Thyroid gland (tissue), 4 donors: ENCODE results near the gene ZNF668. TPM values are rescaled to one million over a fixed set of nuclear protein-coding genes. Genes with fewer than 3 reads are reported as not detected.

Source experiments
- DNase-seq, 2 donors: peaks; one replicate each; pipeline ENCODE4 v3.0.0-alpha.2; 2019
- H3K27ac ChIP-seq, 3 donors: fragments of 200-600 bp; sonication (generic); 1 replicate in 2 of 3; 2 replicates in 1 of 3; pipeline ENCODE4 v1.5.1; 2016 to 2019; ENCODE audit warnings: mild to moderate bottlenecking in 1 of 3, moderate library complexity in 1 of 3
- H3K27me3 ChIP-seq: fragments of 200-600 bp; sonication (generic); one replicate; pipeline ENCODE4 v1.5.1; 2019
- H3K36me3 ChIP-seq, 2 donors: fragments of 200-600 bp; sonication (generic); one replicate each; pipeline ENCODE4 v1.5.1; 2016 to 2019
- H3K4me1 ChIP-seq, 2 donors: fragments of 200-600 bp; sonication (generic); one replicate each; pipeline ENCODE4 v1.5.1; 2017 to 2019
- H3K4me3 ChIP-seq, 3 donors: fragments of 200-600 bp; sonication (generic); replicated peaks in 1 of 3; 1 replicate in 2 of 3; 2 replicates in 1 of 3; pipeline ENCODE4 v1.5.1; 2016; ENCODE audit warnings: mild to moderate bottlenecking in 1 of 3
- H3K9me3 ChIP-seq: fragments of 200-600 bp; sonication (generic); one replicate; pipeline ENCODE4 v1.5.1; 2017
- POLR2A ChIP-seq, 2 donors: fragments of 450-650 bp; IDR thresholded peaks; one replicate each; pipeline ENCODE4 v1.6.1; 2017; ENCODE audit warnings: antibody characterized with exemption in 2 of 2, mild to moderate bottlenecking in 2 of 2, moderate library complexity in 1 of 2
- WGBS, 2 donors: methylation state at CpG; one replicate each; pipeline ENCODE4 v1.1.5; 2017; 5-methylcytosine and 5-hydroxymethylcytosine counted together
- intact Hi-C: fragments of 100-400 bp; cut with DNase I; formaldehyde crosslinking; loops from one replicate; pipeline ENCODE4 v1.15.1; 2023
- total RNA-seq, 4 donors: library from RNA; depleted of rRNA; stranded (reverse); fragments of >200 nt; gene quantifications; one replicate each; pipeline ENCODE4 v1.2.3, GENCODE V29; 2016
- TF ChIP-seq, protein P1 (sequence below), 6 experiments: fragments of 200-600 bp in 3 of 6; fragments of 450-650 bp in 3 of 6; sonication (generic) in 3 of 6; IDR thresholded peaks; one replicate each; pipeline ENCODE4 v1.5.1; 2016 to 2019; ENCODE audit warnings: antibody characterized with exemption in 6 of 6, mild to moderate bottlenecking in 2 of 6, inconsistent platforms in 1 of 6, moderate library complexity in 1 of 6

Gene ZNF668
- total RNA-seq, 4 donors from 2014 or later = 9.0 to 15.2 (median 11.9) TPM

DNA sequence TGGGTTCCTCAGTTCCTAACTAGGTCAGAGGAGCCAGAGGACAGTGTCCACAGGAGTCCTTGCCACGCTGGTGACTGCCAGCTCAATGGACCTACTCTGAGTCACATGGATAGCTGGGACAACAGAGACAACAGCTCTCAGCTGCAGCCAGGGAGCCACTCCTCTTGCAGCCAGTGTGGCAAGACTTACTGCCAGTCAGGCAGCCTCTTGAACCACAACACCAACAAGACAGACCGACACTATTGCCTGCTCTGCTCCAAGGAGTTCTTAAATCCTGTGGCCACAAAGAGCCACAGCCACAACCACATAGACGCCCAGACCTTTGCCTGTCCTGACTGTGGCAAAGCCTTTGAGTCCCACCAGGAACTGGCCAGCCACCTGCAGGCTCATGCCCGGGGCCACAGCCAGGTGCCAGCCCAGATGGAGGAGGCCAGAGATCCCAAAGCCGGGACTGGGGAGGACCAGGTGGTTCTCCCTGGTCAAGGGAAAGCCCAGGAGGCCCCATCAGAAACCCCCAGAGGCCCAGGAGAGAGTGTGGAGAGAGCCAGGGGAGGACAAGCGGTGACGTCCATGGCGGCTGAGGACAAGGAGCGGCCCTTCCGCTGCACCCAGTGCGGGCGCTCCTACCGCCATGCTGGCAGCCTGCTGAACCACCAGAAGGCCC lies 6.8 kb upstream of the ZNF668 start:
- H3K36me3 ChIP-seq = peaks cover 48 to 49% of the 10 kb centered on the region in 2 donors
- no peak overlapping the region for H3K4me3 ChIP-seq
- no peak for DNase-seq
- H3K27ac ChIP-seq = no peak overlapping the region
- no peaks in the 10 kb centered on the region for H3K27me3 ChIP-seq
- TF ChIP-seq POLR2A (IDR thresholded peaks at IDR 0.05) = no peak
- intact Hi-C loops = no loop called here
- no peaks in the 10 kb centered on the region for H3K4me1 ChIP-seq
- WGBS, 2 donors = 84 to 86% methylated on average over 5 to 10 of the region's 13 CpGs
- no peaks in the 10 kb centered on the region for H3K9me3 ChIP-seq

DNA sequence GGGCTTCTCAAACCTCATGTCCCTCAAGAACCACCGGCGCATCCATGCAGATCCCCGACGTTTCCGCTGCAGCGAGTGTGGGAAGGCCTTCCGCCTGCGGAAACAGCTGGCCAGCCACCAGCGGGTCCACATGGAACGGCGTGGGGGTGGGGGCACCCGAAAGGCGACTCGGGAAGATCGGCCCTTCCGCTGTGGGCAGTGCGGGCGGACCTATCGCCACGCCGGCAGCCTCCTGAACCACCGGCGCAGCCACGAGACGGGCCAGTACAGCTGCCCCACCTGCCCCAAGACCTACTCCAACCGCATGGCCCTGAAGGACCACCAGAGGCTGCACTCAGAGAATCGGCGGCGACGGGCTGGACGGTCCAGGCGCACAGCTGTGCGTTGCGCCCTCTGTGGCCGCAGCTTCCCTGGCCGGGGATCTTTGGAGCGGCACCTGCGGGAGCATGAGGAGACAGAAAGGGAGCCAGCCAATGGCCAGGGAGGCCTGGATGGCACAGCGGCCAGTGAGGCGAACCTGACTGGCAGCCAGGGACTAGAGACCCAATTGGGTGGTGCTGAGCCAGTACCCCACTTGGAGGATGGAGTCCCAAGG lies 6.1 kb upstream of the ZNF668 start:
- intact Hi-C loops = no loop called here
- no peak for DNase-seq
- peaks cover 48 to 49% of the 10 kb centered on the region in 2 donors for H3K36me3 ChIP-seq

DNA sequence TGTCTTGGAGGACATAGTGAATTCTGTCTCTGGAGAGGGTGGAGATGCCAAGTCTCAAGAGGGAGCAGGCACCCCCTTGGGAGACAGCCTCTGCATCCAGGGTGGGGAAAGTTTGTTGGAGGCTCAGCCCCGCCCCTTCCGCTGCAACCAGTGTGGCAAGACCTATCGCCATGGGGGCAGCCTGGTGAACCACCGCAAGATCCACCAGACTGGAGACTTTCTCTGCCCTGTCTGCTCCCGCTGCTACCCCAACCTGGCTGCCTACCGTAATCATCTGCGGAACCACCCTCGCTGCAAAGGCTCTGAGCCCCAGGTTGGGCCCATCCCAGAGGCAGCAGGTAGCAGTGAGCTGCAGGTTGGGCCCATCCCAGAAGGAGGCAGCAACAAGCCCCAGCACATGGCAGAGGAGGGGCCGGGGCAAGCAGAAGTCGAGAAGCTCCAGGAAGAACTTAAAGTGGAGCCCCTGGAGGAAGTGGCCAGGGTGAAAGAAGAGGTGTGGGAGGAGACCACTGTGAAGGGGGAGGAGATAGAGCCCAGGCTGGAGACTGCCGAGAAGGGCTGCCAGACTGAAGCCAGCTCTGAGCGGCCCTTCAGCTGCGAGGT lies 5.4 kb upstream of the ZNF668 start:
- TF ChIP-seq POLR2A (IDR thresholded peaks at IDR 0.05) = no peak
- TF ChIP-seq, protein P1, sequence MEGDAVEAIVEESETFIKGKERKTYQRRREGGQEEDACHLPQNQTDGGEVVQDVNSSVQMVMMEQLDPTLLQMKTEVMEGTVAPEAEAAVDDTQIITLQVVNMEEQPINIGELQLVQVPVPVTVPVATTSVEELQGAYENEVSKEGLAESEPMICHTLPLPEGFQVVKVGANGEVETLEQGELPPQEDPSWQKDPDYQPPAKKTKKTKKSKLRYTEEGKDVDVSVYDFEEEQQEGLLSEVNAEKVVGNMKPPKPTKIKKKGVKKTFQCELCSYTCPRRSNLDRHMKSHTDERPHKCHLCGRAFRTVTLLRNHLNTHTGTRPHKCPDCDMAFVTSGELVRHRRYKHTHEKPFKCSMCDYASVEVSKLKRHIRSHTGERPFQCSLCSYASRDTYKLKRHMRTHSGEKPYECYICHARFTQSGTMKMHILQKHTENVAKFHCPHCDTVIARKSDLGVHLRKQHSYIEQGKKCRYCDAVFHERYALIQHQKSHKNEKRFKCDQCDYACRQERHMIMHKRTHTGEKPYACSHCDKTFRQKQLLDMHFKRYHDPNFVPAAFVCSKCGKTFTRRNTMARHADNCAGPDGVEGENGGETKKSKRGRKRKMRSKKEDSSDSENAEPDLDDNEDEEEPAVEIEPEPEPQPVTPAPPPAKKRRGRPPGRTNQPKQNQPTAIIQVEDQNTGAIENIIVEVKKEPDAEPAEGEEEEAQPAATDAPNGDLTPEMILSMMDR (IDR thresholded peaks at IDR 0.05) = no peak
- no peak for DNase-seq
- 82 to 89% methylated on average over 7 to 13 of the region's 13 CpGs for WGBS, 2 donors
- H3K4me3 ChIP-seq = no peak overlapping the region
- H3K27ac ChIP-seq = no peak overlapping the region
- intact Hi-C loops = no loop called here
- peaks cover 48 to 49% of the 10 kb centered on the region in 2 donors for H3K36me3 ChIP-seq
- peaks cover 10 to 11% of the 10 kb centered on the region in 2 donors for H3K4me1 ChIP-seq
- H3K27me3 ChIP-seq = no peaks in the 10 kb centered on the region
- no peaks in the 10 kb centered on the region for H3K9me3 ChIP-seq

More for the DNA sequence above, 6.1 kb upstream of the ZNF668 start:
- H3K27ac ChIP-seq = no peak overlapping the region
- 95% methylated on average over 15 to 40 of the region's 40 CpGs for WGBS, 2 donors
- TF ChIP-seq, protein P1 (IDR thresholded peaks at IDR 0.05) = no peak
- no peak for TF ChIP-seq POLR2A (IDR thresholded peaks at IDR 0.05)
- H3K4me1 ChIP-seq = peaks cover 4 to 6% of the 10 kb centered on the region in 2 donors
- H3K9me3 ChIP-seq = no peaks in the 10 kb centered on the region
- H3K27me3 ChIP-seq = no peaks in the 10 kb centered on the region
- no peak overlapping the region for H3K4me3 ChIP-seq

DNA sequence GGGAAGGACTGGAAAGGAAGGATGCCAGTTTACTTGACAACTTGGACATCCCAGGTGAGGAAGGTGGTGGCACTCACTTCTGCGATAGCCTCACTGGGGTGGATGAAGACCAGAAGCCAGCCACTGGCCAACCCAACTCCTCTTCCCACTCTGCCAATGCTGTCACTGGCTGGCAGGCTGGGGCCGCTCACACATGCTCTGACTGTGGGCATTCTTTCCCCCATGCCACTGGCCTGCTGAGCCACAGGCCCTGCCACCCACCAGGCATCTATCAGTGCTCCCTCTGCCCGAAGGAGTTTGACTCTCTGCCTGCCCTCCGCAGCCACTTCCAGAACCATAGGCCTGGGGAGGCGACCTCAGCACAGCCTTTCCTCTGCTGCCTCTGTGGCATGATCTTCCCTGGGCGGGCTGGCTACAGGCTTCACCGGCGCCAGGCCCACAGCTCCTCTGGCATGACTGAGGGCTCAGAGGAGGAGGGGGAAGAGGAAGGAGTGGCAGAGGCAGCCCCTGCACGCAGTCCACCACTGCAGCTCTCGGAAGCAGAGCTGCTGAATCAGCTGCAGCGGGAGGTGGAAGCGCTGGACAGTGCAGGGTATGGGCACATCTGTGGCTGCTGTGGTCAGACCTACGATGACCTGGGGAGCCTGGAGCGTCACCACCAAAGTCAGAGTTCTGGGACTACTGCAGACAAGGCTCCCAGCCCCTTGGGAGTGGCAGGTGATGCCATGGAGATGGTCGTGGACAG lies 4.7 kb upstream of the ZNF668 start:
- no peak overlapping the region for H3K4me3 ChIP-seq
- peaks cover 48 to 49% of the 10 kb centered on the region in 2 donors for H3K36me3 ChIP-seq
- H3K27ac ChIP-seq = no peak overlapping the region
- H3K4me1 ChIP-seq = peaks cover 10 to 11% of the 10 kb centered on the region in 2 donors
- intact Hi-C loops = no loop called here
- 93 to 100% methylated on average over 7 to 15 of the region's 15 CpGs for WGBS, 2 donors
- H3K9me3 ChIP-seq = no peaks in the 10 kb centered on the region
- no peaks in the 10 kb centered on the region for H3K27me3 ChIP-seq
- no peak for DNase-seq
- TF ChIP-seq, protein P1 (IDR thresholded peaks at IDR 0.05) = no peak
- no peak for TF ChIP-seq POLR2A (IDR thresholded peaks at IDR 0.05)

DNA sequence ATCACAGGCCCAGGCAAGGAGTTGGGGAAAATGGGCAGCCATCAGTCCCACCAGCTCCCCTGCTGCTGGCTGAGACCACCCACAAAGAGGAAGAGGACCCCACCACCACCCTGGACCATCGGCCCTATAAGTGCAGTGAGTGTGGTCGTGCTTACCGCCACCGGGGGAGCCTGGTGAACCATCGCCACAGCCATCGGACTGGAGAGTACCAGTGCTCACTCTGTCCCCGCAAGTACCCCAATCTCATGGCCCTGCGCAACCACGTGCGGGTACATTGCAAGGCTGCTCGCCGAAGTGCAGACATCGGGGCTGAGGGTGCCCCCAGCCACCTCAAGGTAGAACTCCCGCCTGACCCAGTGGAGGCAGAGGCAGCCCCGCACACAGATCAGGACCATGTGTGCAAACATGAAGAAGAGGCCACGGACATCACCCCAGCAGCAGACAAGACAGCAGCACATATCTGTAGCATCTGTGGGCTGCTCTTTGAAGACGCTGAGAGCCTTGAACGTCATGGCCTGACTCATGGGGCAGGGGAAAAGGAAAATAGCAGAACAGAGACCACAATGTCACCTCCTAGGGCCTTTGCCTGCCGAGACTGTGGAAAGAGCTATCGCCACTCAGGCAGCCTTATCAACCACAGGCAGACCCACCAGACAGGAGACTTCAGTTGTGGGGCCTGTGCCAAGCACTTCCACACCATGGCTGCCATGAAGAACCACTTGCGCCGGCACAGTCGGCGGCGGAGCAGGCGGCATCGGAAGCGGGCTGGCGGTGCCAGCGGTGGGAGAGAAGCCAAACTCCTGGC lies 3.8 kb upstream of the ZNF668 start:
- H3K27ac ChIP-seq = no peak overlapping the region
- 95 to 98% methylated on average over 29 of the region's 30 CpGs for WGBS, 2 donors
- peaks cover 48 to 49% of the 10 kb centered on the region in 2 donors for H3K36me3 ChIP-seq
- H3K4me3 ChIP-seq = no peak overlapping the region
- no peaks in the 10 kb centered on the region for H3K27me3 ChIP-seq
- intact Hi-C loops = no loop called here
- H3K9me3 ChIP-seq = no peaks in the 10 kb centered on the region
- DNase-seq = no peak
- peaks cover 10 to 12% of the 10 kb centered on the region in 2 donors for H3K4me1 ChIP-seq
- TF ChIP-seq POLR2A (IDR thresholded peaks at IDR 0.05) = no peak
- TF ChIP-seq, protein P1 (IDR thresholded peaks at IDR 0.05) = no peak
